IMR-90 (cell line): ENCODE measurements around the gene CCR6. TPM values are rescaled to one million over a fixed set of nuclear protein-coding genes. Genes with fewer than 3 reads are reported as not detected.

Experiments
- ATAC-seq: fragments of 200-7000 bp; cut with Tn5 transposase; 2 replicates; pipeline ENCODE4 v1.9.1; 2020; ENCODE audit warnings: low read depth, mild to moderate bottlenecking, moderate library complexity
- BruUV-seq: library from RNA; stranded (reverse); fragments of 400-500 nt; replicated peaks from 2 replicates; lab custom pipeline; 2021; lab: Mats Ljungman, UMichigan
- CTCF ChIA-PET: fragments of 300-600 bp; formaldehyde crosslinking; extraction: SDS; loops from one replicate; lab custom pipeline; 2021; ENCODE audit warnings: antibody characterized with exemption; lab: Yijun Ruan, JAX
- POLR2A ChIA-PET: fragments of 300-600 bp; sonication (Branson Sonifier 250); formaldehyde crosslinking; loops from one replicate; lab custom pipeline; 2022; ENCODE audit warnings: antibody characterized with exemption; ENCODE audit not compliant: unreplicated experiment; lab: Charles Lee
- DNase-seq: peaks from one replicate; pipeline ENCODE4 v3.0.0; 2013
- H2AFZ ChIP-seq: replicated peaks from 2 replicates; pipeline ENCODE3; 2013; ENCODE audit warnings: low read length, mild to moderate bottlenecking; ENCODE audit not compliant: poor library complexity
- H2AK5ac ChIP-seq: 2 replicates; pipeline ENCODE4 v1.6.1; 2013; ENCODE audit warnings: low read depth, low read length, inconsistent platforms
- H2AK9ac ChIP-seq: replicated peaks from 2 replicates; pipeline ENCODE3; 2013; ENCODE audit warnings: mild to moderate bottlenecking, low read depth, low read length, moderate library complexity; ENCODE audit not compliant: poor library complexity
- H2BK120ac ChIP-seq: 2 replicates; pipeline ENCODE4 v1.6.1; 2013; ENCODE audit warnings: low read depth, low read length, inconsistent platforms
- H2BK15ac ChIP-seq: 3 replicates; pipeline ENCODE4 v1.6.1; 2013; ENCODE audit warnings: low read depth, low read length, inconsistent platforms
- H2BK20ac ChIP-seq: 2 replicates; pipeline ENCODE4 v1.6.1; 2013; ENCODE audit warnings: low read depth, mild to moderate bottlenecking, inconsistent platforms, low read length, moderate library complexity
- H2BK5ac ChIP-seq: 2 replicates; pipeline ENCODE4 v1.6.1; 2013; ENCODE audit warnings: mild to moderate bottlenecking, low read depth, low read length, inconsistent platforms; ENCODE audit not compliant: poor library complexity, severe bottlenecking
- H3K14ac ChIP-seq: replicated peaks from 2 replicates; pipeline ENCODE4 v1.6.1; 2013; ENCODE audit warnings: low read depth, low read length, inconsistent platforms
- H3K18ac ChIP-seq: 2 replicates; pipeline ENCODE4 v1.6.1; 2013; ENCODE audit warnings: low read depth, low read length, control low read depth
- H3K23ac ChIP-seq: 2 replicates; pipeline ENCODE4 v1.6.1; 2013; ENCODE audit warnings: low read depth, low read length, inconsistent platforms
- H3K27ac ChIP-seq: 2 replicates; pipeline ENCODE4 v1.5.1; 2013; ENCODE audit warnings: mild to moderate bottlenecking, control low read depth, low read length; ENCODE audit not compliant: insufficient read depth
- H3K27me3 ChIP-seq: 2 replicates; pipeline ENCODE4 v1.6.1; 2013; ENCODE audit warnings: low read length; ENCODE audit not compliant: control insufficient read depth, insufficient read depth
- H3K36me3 ChIP-seq: 2 replicates; pipeline ENCODE4 v1.6.1; 2013; ENCODE audit warnings: low read length, mixed read lengths; ENCODE audit not compliant: control insufficient read depth, insufficient read depth
- H3K4ac ChIP-seq: 2 replicates; pipeline ENCODE4 v1.6.1; 2013; ENCODE audit warnings: low read depth, low read length, inconsistent platforms
- H3K4me1 ChIP-seq: 2 replicates; pipeline ENCODE4 v1.6.1; 2013; ENCODE audit warnings: low read length, mixed read lengths; ENCODE audit not compliant: control insufficient read depth, insufficient read depth
- H3K4me2 ChIP-seq: 2 replicates; pipeline ENCODE4 v1.6.1; 2013; ENCODE audit warnings: low read depth, mild to moderate bottlenecking, control low read depth, low read length, moderate library complexity
- H3K4me3 ChIP-seq: 2 replicates; pipeline ENCODE4 v1.5.1; 2013; ENCODE audit warnings: low read depth, mild to moderate bottlenecking, control low read depth, low read length, moderate library complexity; ENCODE audit not compliant: insufficient read depth
- H3K56ac ChIP-seq: 2 replicates; pipeline ENCODE4 v1.6.1; 2013; ENCODE audit warnings: low read length, inconsistent platforms; ENCODE audit not compliant: insufficient read depth; ENCODE audit errors: extremely low read depth
- H3K79me1 ChIP-seq, 2 experiments: 2 replicates each; pipeline ENCODE4 v1.6.1; 2013; ENCODE audit warnings: low read length in 2 of 2, inconsistent platforms in 1 of 2, low read depth in 1 of 2
- H3K9ac ChIP-seq: 2 replicates; pipeline ENCODE4 v1.6.1; 2013; ENCODE audit warnings: low read depth, low read length, control low read depth
- H3K9me1 ChIP-seq: 2 replicates; pipeline ENCODE4 v1.6.1; 2013; ENCODE audit warnings: low read length, inconsistent platforms; ENCODE audit not compliant: insufficient read depth
- H3K9me3 ChIP-seq: 2 replicates; pipeline ENCODE4 v1.6.1; 2013; ENCODE audit warnings: low read length; ENCODE audit not compliant: control insufficient read depth, insufficient read depth
- H4K20me1 ChIP-seq: 2 replicates; pipeline ENCODE4 v1.6.1; 2013; ENCODE audit warnings: low read length, inconsistent platforms; ENCODE audit not compliant: insufficient read depth
- H4K5ac ChIP-seq: 2 replicates; pipeline ENCODE4 v1.6.1; 2013; ENCODE audit warnings: mild to moderate bottlenecking, low read depth, low read length, control low read depth
- H4K8ac ChIP-seq, 2 experiments: 2 replicates each; pipeline ENCODE4 v1.6.1; 2013; ENCODE audit warnings: low read depth in 2 of 2, low read length in 2 of 2, control low read depth in 1 of 2, inconsistent platforms in 1 of 2
- H4K91ac ChIP-seq: 2 replicates; pipeline ENCODE4 v1.6.1; 2013; ENCODE audit warnings: low read depth, low read length, inconsistent platforms; ENCODE audit not compliant: insufficient read depth
- CEBPB ChIP-seq: IDR thresholded peaks from 2 replicates; pipeline ENCODE4 v1.6.1; 2012; ENCODE audit warnings: low read depth, low read length, improper control_type of control experiment
- CHD1 ChIP-seq: IDR thresholded peaks from 2 replicates; pipeline ENCODE4 v1.6.1; 2012; ENCODE audit warnings: low read depth, low read length, improper control_type of control experiment
- CTCF ChIP-seq: conservative IDR thresholded peaks from 2 replicates; pipeline ENCODE4 v1.5.1; 2012; ENCODE audit warnings: mild to moderate bottlenecking, low read depth, low read length, improper control_type of control experiment
- ELK1 ChIP-seq: fragments of 150-350 bp; IDR thresholded peaks from 2 replicates; pipeline ENCODE4 v1.6.1; 2016; ENCODE audit warnings: low read depth, mild to moderate bottlenecking, low read length, moderate library complexity, borderline replicate concordance
- FOS ChIP-seq: fragments of 150-350 bp; IDR thresholded peaks from 2 replicates; pipeline ENCODE4 v1.6.1; 2016; ENCODE audit warnings: low read depth, low read length
- MAFK ChIP-seq: IDR thresholded peaks from 2 replicates; pipeline ENCODE4 v1.6.1; 2012; ENCODE audit warnings: low read depth, low read length, improper control_type of control experiment
- MAZ ChIP-seq: IDR thresholded peaks from 2 replicates; pipeline ENCODE4 v1.6.1; 2012; ENCODE audit warnings: low read depth, mild to moderate bottlenecking, low read length, improper control_type of control experiment, moderate library complexity, borderline replicate concordance
- MXI1 ChIP-seq: IDR thresholded peaks from 2 replicates; pipeline ENCODE4 v1.6.1; 2012; ENCODE audit warnings: low read depth, mild to moderate bottlenecking, low read length, moderate library complexity, borderline replicate concordance
- NFE2L2 ChIP-seq: fragments of 150-350 bp; IDR thresholded peaks from 2 replicates; pipeline ENCODE4 v1.6.1; 2016; ENCODE audit warnings: low read depth, mild to moderate bottlenecking, low read length
- POLR2A ChIP-seq: IDR thresholded peaks from 2 replicates; pipeline ENCODE4 v1.6.1; 2012; ENCODE audit warnings: mild to moderate bottlenecking, low read depth, low read length
- RAD21 ChIP-seq: IDR thresholded peaks from 2 replicates; pipeline ENCODE4 v1.6.1; 2012; ENCODE audit warnings: low read length, improper control_type of control experiment
- RCOR1 ChIP-seq: IDR thresholded peaks from 2 replicates; pipeline ENCODE4 v1.6.1; 2012; ENCODE audit warnings: mild to moderate bottlenecking, low read length, improper control_type of control experiment; ENCODE audit not compliant: insufficient replicate concordance
- RFX5 ChIP-seq: IDR thresholded peaks from 2 replicates; pipeline ENCODE4 v1.8.0; 2012; ENCODE audit warnings: low read depth, mild to moderate bottlenecking, low read length, moderate library complexity
- SMC3 ChIP-seq: fragments of 150-350 bp; IDR thresholded peaks from 2 replicates; pipeline ENCODE4 v1.6.1; 2016; ENCODE audit warnings: low read depth, mild to moderate bottlenecking, antibody characterized with exemption, low read length, moderate library complexity
- WGBS, 2 experiments: methylation state at CpG; one replicate each; pipeline versions ENCODE4 v1.1.5 to v1.1.7; 2013; ENCODE audit warnings: missing lambda C conversion rate in 2 of 2; ENCODE audit not compliant: insufficient read length in 1 of 2; ENCODE audit errors: extremely low coverage in 2 of 2; 5-methylcytosine and 5-hydroxymethylcytosine counted together
- dilution Hi-C: fragments of 300-500 bp; cut with HindIII; formaldehyde crosslinking; loops from one replicate; pipeline ENCODE4 v1.14.3; 2018; ENCODE audit warnings: low sequenced_read_pairs; ENCODE audit not compliant: unreplicated experiment
- in situ Hi-C: fragments of 300-500 bp; cut with MboI; formaldehyde crosslinking; loops from 3 replicates; pipeline ENCODE4 v1.14.3; 2019; ENCODE audit warnings: low sequenced_read_pairs, inconsistent platforms, mixed read lengths
- intact Hi-C: fragments of 100-400 bp; cut with micrococcal nuclease; formaldehyde crosslinking; loops from 2 replicates; pipeline ENCODE4 v1.10.0; 2022
- polyA plus RNA-seq, 3 experiments: library from polyadenylated mRNA; depleted of rRNA; stranded (reverse); fragments of >200 nt; gene quantifications; 2 replicates each; pipeline ENCODE4 v1.2.3, GENCODE V29; 2012; ENCODE audit warnings: low replicate concordance in 1 of 3
- total RNA-seq: library from RNA; depleted of rRNA; stranded (reverse); fragments of >200 nt; gene quantifications from 2 replicates; pipeline ENCODE4 v1.2.3, GENCODE V29; 2012

The CCR6 gene
- total and polyA plus RNA-seq, 2 of the 4 experiments (the other 2 are of a cell fraction), result not detected

GRCh38 chr6:167163476-167164011 is 40.6 kb downstream of the CCR6 start:
- intact Hi-C loops (no loop called here), in situ Hi-C loops (no loop called here), dilution Hi-C loops (no loop called here)
- H2BK120ac ChIP-seq, result no peak overlapping the region
- no peak overlapping the region for H3K4me2 ChIP-seq
- no peak for DNase-seq
- H4K8ac ChIP-seq, result no peak overlapping the region
- no peak overlapping the region for H2AK5ac ChIP-seq
- H2BK15ac ChIP-seq, result no peak overlapping the region
- H2BK20ac ChIP-seq, result no peak overlapping the region
- H4K20me1 ChIP-seq, result no peaks in the 10 kb centered on the region
- H3K4me1 ChIP-seq, result no peaks in the 10 kb centered on the region
- H3K18ac ChIP-seq, result no peak overlapping the region
- no peaks in the 10 kb centered on the region for H3K36me3 ChIP-seq
- no TSS peak for BruUV-seq
- H3K14ac ChIP-seq, result no peak overlapping the region
- H3K79me1 ChIP-seq, result no peaks in the 10 kb centered on the region
- no peak overlapping the region for H3K56ac ChIP-seq
- H3K4ac ChIP-seq, result no peak overlapping the region
- ChIA-PET POLR2A (no interaction called here), CTCF (no interaction called here)
- H3K9ac ChIP-seq, result no peak overlapping the region
- H3K4me3 ChIP-seq, result no peak overlapping the region
- no peak overlapping the region for H2AFZ ChIP-seq
- H3K27ac ChIP-seq, result no peak overlapping the region
- peaks cover 4% of the 10 kb centered on the region for H3K9me3 ChIP-seq
- no peak overlapping the region for H4K91ac ChIP-seq
- TF ChIP-seq CEBPB (no peak), CTCF (no peak), CHD1 (no peak), SMC3 (no peak), RCOR1 (no peak), ELK1 (no peak), MXI1 (no peak), MAFK (no peak), NFE2L2 (no peak), POLR2A (no peak), FOS (no peak), RFX5 (no peak), RAD21 (no peak), MAZ (no peak)
- H3K27me3 ChIP-seq, result no peaks in the 10 kb centered on the region
- H2AK9ac ChIP-seq, result no peak overlapping the region
- no peak overlapping the region for H2BK5ac ChIP-seq
- H4K5ac ChIP-seq, result no peak overlapping the region
- no CpG with 5 or more reads among the region's 9 CpGs for WGBS, 2 experiments
- no peaks in the 10 kb centered on the region for H3K9me1 ChIP-seq
- no peak for ATAC-seq
- no peak overlapping the region for H3K23ac ChIP-seq
